ENCODE measurements around the gene QDPR.

DNA sequence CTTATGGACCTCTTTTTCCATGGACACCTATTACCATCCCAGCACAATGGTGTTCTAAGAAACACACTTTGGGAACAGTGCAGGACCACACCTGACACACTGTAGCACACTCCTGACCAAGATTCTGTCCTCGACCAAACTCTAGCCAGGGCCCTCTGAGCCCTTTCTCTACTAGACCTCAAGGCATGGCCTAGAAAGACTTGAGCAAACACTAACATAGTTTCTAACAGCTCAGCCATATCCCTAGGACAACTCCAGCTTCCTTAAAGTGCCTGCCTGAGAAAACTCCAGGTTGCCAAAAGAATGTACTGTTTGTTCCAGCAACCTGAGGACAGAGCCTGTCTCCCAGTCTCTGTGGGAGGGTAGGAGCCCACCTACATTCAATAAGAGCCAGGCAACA, 48.3 kb downstream of the QDPR start:
- TF ChIP-seq, protein P1, sequence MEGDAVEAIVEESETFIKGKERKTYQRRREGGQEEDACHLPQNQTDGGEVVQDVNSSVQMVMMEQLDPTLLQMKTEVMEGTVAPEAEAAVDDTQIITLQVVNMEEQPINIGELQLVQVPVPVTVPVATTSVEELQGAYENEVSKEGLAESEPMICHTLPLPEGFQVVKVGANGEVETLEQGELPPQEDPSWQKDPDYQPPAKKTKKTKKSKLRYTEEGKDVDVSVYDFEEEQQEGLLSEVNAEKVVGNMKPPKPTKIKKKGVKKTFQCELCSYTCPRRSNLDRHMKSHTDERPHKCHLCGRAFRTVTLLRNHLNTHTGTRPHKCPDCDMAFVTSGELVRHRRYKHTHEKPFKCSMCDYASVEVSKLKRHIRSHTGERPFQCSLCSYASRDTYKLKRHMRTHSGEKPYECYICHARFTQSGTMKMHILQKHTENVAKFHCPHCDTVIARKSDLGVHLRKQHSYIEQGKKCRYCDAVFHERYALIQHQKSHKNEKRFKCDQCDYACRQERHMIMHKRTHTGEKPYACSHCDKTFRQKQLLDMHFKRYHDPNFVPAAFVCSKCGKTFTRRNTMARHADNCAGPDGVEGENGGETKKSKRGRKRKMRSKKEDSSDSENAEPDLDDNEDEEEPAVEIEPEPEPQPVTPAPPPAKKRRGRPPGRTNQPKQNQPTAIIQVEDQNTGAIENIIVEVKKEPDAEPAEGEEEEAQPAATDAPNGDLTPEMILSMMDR (IDR thresholded peaks at IDR 0.05) = no peak
- no peak for TF ChIP-seq SIN3A (IDR thresholded peaks at IDR 0.05; ENCODE audit: borderline replicate concordance, insufficient read depth, low read depth, low read length)

All from Panc1 (cell line).